Coronary artery (tissue), 2 donors: ENCODE data around the gene RPL14.
"Not testable (repeated sequence)": the region's sequence is repeated elsewhere in the genome, so short reads cannot be mapped to it uniquely, and the experiment has no call there.

ENCODE experiments used
- DNase-seq: peaks from one replicate; pipeline ENCODE4 v3.0.0-alpha.2; 2017; ENCODE audit warnings: low spot score
- H3K27ac ChIP-seq, 2 donors: fragments of 200-600 bp; sonication (generic); one replicate each; pipeline ENCODE4 v1.5.1; 2016 to 2019
- H3K4me3 ChIP-seq: fragments of 200-600 bp; sonication (generic); 2 replicates; pipeline ENCODE4 v1.5.1; 2016; ENCODE audit warnings: mild to moderate bottlenecking, moderate library complexity
- CTCF ChIP-seq: fragments of 200-600 bp; sonication (generic); IDR thresholded peaks from one replicate; pipeline ENCODE4 v1.5.1; 2019; ENCODE audit warnings: antibody characterized with exemption

Gene RPL14

GRCh38 chr3:40452562-40452875 is 4.6 kb upstream of the RPL14 start:
- Histone ChIP-seq H3K27ac (peak overlapping the region; percentile 85 to 90), H3K4me3 (peak overlapping the region; percentile 77)
- TF ChIP-seq CTCF = no peak
- no peak for DNase-seq

- H3K4me3 ChIP-seq = peak overlapping the region; percentile 77
- DNase-seq = peak; percentile 99
- TF ChIP-seq CTCF = no peak
- H3K27ac ChIP-seq = peak overlapping the region; percentile 85 to 90
Observed at GRCh38 chr3:40452876-40453730, 4.0 kb upstream of the RPL14 start.

GRCh38 chr3:40453933-40454332 is 3.2 kb upstream of the RPL14 start:
- no peak for TF ChIP-seq CTCF
- H3K4me3 ChIP-seq = peak overlapping the region; percentile 77

GRCh38 chr3:40455328-40455727 is 1.8 kb upstream of the RPL14 start:
- no peak for DNase-seq
- H3K27ac ChIP-seq = no peak overlapping the region
- H3K4me3 ChIP-seq = no peak overlapping the region
- TF ChIP-seq CTCF = no peak

More at GRCh38 chr3:40453933-40454332, 3.2 kb upstream of the RPL14 start:
- peak overlapping the region in 1 of 2 donors; percentile 85 for H3K27ac ChIP-seq
- no peak for DNase-seq

- TF ChIP-seq CTCF = no peak
- no peak for DNase-seq
- Histone ChIP-seq H3K27ac (peak overlapping the region; percentile 93 to 94), H3K4me3 (peak overlapping the region; percentile 94)
Observed at GRCh38 chr3:40456279-40456939, 730 bp upstream of the RPL14 start.

GRCh38 chr3:40458473-40458872 is 1.3 kb downstream of the RPL14 start:
- DNase-seq = no peak
- Histone ChIP-seq H3K4me3 (peak overlapping the region; percentile 94), H3K27ac (no peak overlapping the region)
- no peak for TF ChIP-seq CTCF

GRCh38 chr3:40460481-40460880 is 3.3 kb downstream of the RPL14 start:
- DNase-seq, H3K27ac ChIP-seq, H3K4me3 ChIP-seq: not testable (repeated sequence)
